Activated CD8-positive, alpha-beta memory T cell treated with anti-CD3 and anti-CD28 coated beads, Interleukin-2, amount 50 U/mL, for 1 hour (primary cell): ENCODE results near the gene SLC24A3.

ENCODE experiments used
- DNase-seq: peaks from one replicate; pipeline ENCODE4 v3.0.0-alpha.2; 2020; ENCODE audit errors: extremely low read depth

Gene SLC24A3

GRCh38 chr20:19771031-19771430 lies 558.6 kb downstream of the SLC24A3 start:
- DNase-seq = no peak
